DMS79 treated with DMSO at 0.1 percent for 48 hours (cell line): ENCODE measurements around the gene IGFBP2.

Experiments used
- DNase-seq: peaks from one replicate; lab custom pipeline; 2025; lab: John Stamatoyannopoulos, UW

The IGFBP2 gene

GRCh38 chr2:216643986-216644659, 10.9 kb downstream of the IGFBP2 start:
- no peak for DNase-seq

GRCh38 chr2:216644842-216645635, 11.8 kb downstream of the IGFBP2 start:
- DNase-seq = peak; percentile 53

GRCh38 chr2:216645636-216645950, 12.4 kb downstream of the IGFBP2 start:
- DNase-seq = peak; percentile 76

- no peak for DNase-seq
Measured at GRCh38 chr2:216646116-216646515, 12.9 kb downstream of the IGFBP2 start.

GRCh38 chr2:216648105-216648504, 14.9 kb downstream of the IGFBP2 start:
- DNase-seq = no peak

GRCh38 chr2:216649574-216649973, 16.4 kb downstream of the IGFBP2 start:
- no peak for DNase-seq

- DNase-seq = no peak
Measured at GRCh38 chr2:216650626-216651257, 17.5 kb downstream of the IGFBP2 start.

- no peak for DNase-seq
Measured at GRCh38 chr2:216651351-216651881, 18.2 kb downstream of the IGFBP2 start.

GRCh38 chr2:216652566-216652965, 19.3 kb downstream of the IGFBP2 start:
- DNase-seq = no peak

GRCh38 chr2:216653093-216653799, 20.0 kb downstream of the IGFBP2 start:
- no peak for DNase-seq

- no peak for DNase-seq
Measured at GRCh38 chr2:216653931-216654365, 20.7 kb downstream of the IGFBP2 start.

GRCh38 chr2:216654528-216655052, 21.4 kb downstream of the IGFBP2 start:
- no peak for DNase-seq

GRCh38 chr2:216657086-216657855, 24.1 kb downstream of the IGFBP2 start:
- no peak for DNase-seq

- no peak for DNase-seq
Measured at GRCh38 chr2:216657980-216658379, 24.8 kb downstream of the IGFBP2 start.

GRCh38 chr2:216658757-216659156, 25.5 kb downstream of the IGFBP2 start:
- DNase-seq = no peak

- no peak for DNase-seq
Measured at GRCh38 chr2:216659276-216659675, 26.1 kb downstream of the IGFBP2 start.

GRCh38 chr2:216660496-216660895, 27.3 kb downstream of the IGFBP2 start:
- no peak for DNase-seq

- no peak for DNase-seq
Measured at GRCh38 chr2:216661051-216661450, 27.8 kb downstream of the IGFBP2 start.

GRCh38 chr2:216661639-216662375, 28.6 kb downstream of the IGFBP2 start:
- DNase-seq = no peak

- no peak for DNase-seq
Measured at GRCh38 chr2:216663106-216663505, 29.9 kb downstream of the IGFBP2 start.
